Naive B cell (primary cell): ENCODE measurements around the gene GPSM3. TPM values are rescaled to one million over a fixed set of nuclear protein-coding genes. Genes with fewer than 3 reads are reported as not detected.
"Not testable (repeated sequence)": the region's sequence is repeated elsewhere in the genome, so short reads cannot be mapped to it uniquely, and the experiment has no call there.

Experiments used
- ATAC-seq, 2 donors: fragments of 150-1000 bp; cut with Tn5 transposase; 2 replicates each; pipeline ENCODE4 v1.10.0; 2021; ENCODE audit warnings: low read depth in 2 of 2, mild to moderate bottlenecking in 2 of 2, moderate library complexity in 2 of 2
- DNase-seq: peaks from one replicate; pipeline ENCODE4 v3.0.0; 2022
- H3K27ac Mint-ChIP-seq, 6 donors: one replicate each; pipeline ENCODE4 v1.8.0; 2020 to 2022; ENCODE audit warnings: mild to moderate bottlenecking in 6 of 6, mixed read lengths in 6 of 6, moderate library complexity in 5 of 6, inconsistent platforms in 2 of 6
- H3K27me3 Mint-ChIP-seq, 3 donors: one replicate each; pipeline ENCODE4 v1.8.0; 2021 to 2022; ENCODE audit warnings: mixed read lengths in 3 of 3, mild to moderate bottlenecking in 1 of 3
- H3K36me3 Mint-ChIP-seq, 2 donors: one replicate each; pipeline ENCODE4 v1.8.0; 2020 to 2022; ENCODE audit warnings: mixed read lengths in 2 of 2, inconsistent platforms in 1 of 2, mild to moderate bottlenecking in 1 of 2
- H3K4me1 Mint-ChIP-seq, 3 donors: one replicate each; pipeline ENCODE4 v1.8.0; 2020 to 2022; ENCODE audit warnings: mixed read lengths in 3 of 3, inconsistent platforms in 1 of 3, mild to moderate bottlenecking in 1 of 3, moderate library complexity in 1 of 3
- H3K4me3 Mint-ChIP-seq, 8 donors: one replicate each; pipeline ENCODE4 v1.8.0; 2020 to 2022; ENCODE audit warnings: mild to moderate bottlenecking in 8 of 8, mixed read lengths in 8 of 8, moderate library complexity in 8 of 8, inconsistent platforms in 2 of 8
- H3K9me3 Mint-ChIP-seq, 7 donors: one replicate each; pipeline ENCODE4 v1.8.0; 2020 to 2022; ENCODE audit warnings: mixed read lengths in 7 of 7, mild to moderate bottlenecking in 5 of 7, inconsistent platforms in 2 of 7, moderate library complexity in 1 of 7
- polyA plus RNA-seq, 6 donors: library from polyadenylated mRNA; unstranded; fragments of 300-500 nt; fragmentation: Illumina TruSeq; gene quantifications; one replicate each; pipeline ENCODE4 v1.2.3, GENCODE V29; 2021; ENCODE audit warnings: low read depth in 6 of 6

Gene GPSM3
- polyA plus RNA-seq, 6 donors from 2014 or later: 99.0 to 145 (median 125) TPM

- H3K27ac Mint-ChIP-seq: peak overlapping the region in 1 of 6 donors; percentile 47
- ATAC-seq (no peak), DNase-seq (no peak)
- peaks cover 0 to 8% (median 0%) of the 10 kb centered on the region in 7 donors for H3K9me3 Mint-ChIP-seq
- peaks cover 0 to 10% of the 10 kb centered on the region in 2 donors for H3K36me3 Mint-ChIP-seq
- peaks cover 25 to 27% (median 26%) of the 10 kb centered on the region in 3 donors for H3K4me1 Mint-ChIP-seq
- no peak overlapping the region for H3K4me3 Mint-ChIP-seq
- H3K27me3 Mint-ChIP-seq: peaks cover 48 to 70% (median 66%) of the 10 kb centered on the region in 3 donors
These were observed 46.2 kb downstream of the GPSM3 start for GRCh38 chr6:32146287-32146686.

- not testable (repeated sequence) for ATAC-seq, H3K4me3 Mint-ChIP-seq, H3K9me3 Mint-ChIP-seq, DNase-seq
- Mint-ChIP-seq H3K36me3 (peaks cover 0 to 10% of the 10 kb centered on the region in 2 donors), H3K4me1 (peaks cover 13 to 18% (median 15%) of the 10 kb centered on the region in 3 donors), H3K27me3 (peaks cover 40 to 57% (median 52%) of the 10 kb centered on the region in 3 donors), H3K27ac (peak overlapping the region in 1 of 6 donors; percentile 15)
These were observed 48.2 kb downstream of the GPSM3 start for GRCh38 chr6:32144238-32144637.

Other genes starting within 250 kb of the GPSM3 start
- 1 to 10 TPM in 3 of 6 donors, under 1 TPM in 1, not detected in 2; 0.68 to 1.6 (median 1.1) TPM for gene CFB, start 246.5 kb downstream of the GPSM3 start, polyA plus RNA-seq
- 100 to 1,000 TPM in 1 of 6 donors, 10 to 100 TPM in 5; 59.1 to 104 (median 65.3) TPM for gene NELFE, start 233.7 kb downstream of the GPSM3 start, polyA plus RNA-seq
- gene SKIC2, start 233.5 kb downstream of the GPSM3 start, polyA plus RNA-seq: 10 to 100 TPM; 10.7 to 21.0 (median 18.1) TPM
- 10 to 100 TPM; 15.5 to 24.0 (median 20.5) TPM for gene DXO, start 220.5 kb downstream of the GPSM3 start, polyA plus RNA-seq
- under 1 TPM in 3 of 6 donors, not detected in 3; 0.27 to 0.54 (median 0.29) TPM for gene C4A, start 210.6 kb downstream of the GPSM3 start, polyA plus RNA-seq
- 1 to 10 TPM in 1 of 6 donors, under 1 TPM in 1, not detected in 4; 0.60 to 1.0 TPM for gene C4B, start 177.8 kb downstream of the GPSM3 start, polyA plus RNA-seq
- not detected for gene CYP21A2, start 154.2 kb downstream of the GPSM3 start, polyA plus RNA-seq
- gene TNXB, start 83.3 kb downstream of the GPSM3 start, polyA plus RNA-seq: under 1 TPM in 2 of 6 donors, not detected in 4; 0.23 to 0.44 TPM
- gene ATF6B, start 64.4 kb downstream of the GPSM3 start, polyA plus RNA-seq: 10 to 100 TPM; 25.7 to 35.0 (median 32.4) TPM
- gene FKBPL, start 62.4 kb downstream of the GPSM3 start, polyA plus RNA-seq: 1 to 10 TPM in 5 of 6 donors, not detected in 1; 1.0 to 3.4 (median 1.6) TPM
- gene PRRT1, start 40.7 kb downstream of the GPSM3 start, polyA plus RNA-seq: not detected
- gene PPT2, start 38.5 kb downstream of the GPSM3 start, polyA plus RNA-seq: 1 to 10 TPM in 4 of 6 donors, under 1 TPM in 1, not detected in 1; 0.96 to 3.0 (median 2.0) TPM
- not detected for gene EGFL8, start 28.0 kb downstream of the GPSM3 start, polyA plus RNA-seq
- gene AGPAT1, start 16.6 kb downstream of the GPSM3 start, polyA plus RNA-seq: 10 to 100 TPM in 5 of 6 donors, 1 to 10 TPM in 1; 9.1 to 20.6 (median 13.1) TPM
- gene RNF5, start 14.2 kb downstream of the GPSM3 start, polyA plus RNA-seq: 100 to 1,000 TPM in 3 of 6 donors, 10 to 100 TPM in 3; 85.9 to 116 (median 102) TPM
- 1 to 10 TPM in 1 of 6 donors, under 1 TPM in 3, not detected in 2; 0.32 to 1.1 (median 0.63) TPM for gene AGER, start 8.4 kb downstream of the GPSM3 start, polyA plus RNA-seq
- 1 to 10 TPM in 5 of 6 donors, under 1 TPM in 1; 0.64 to 4.0 (median 3.1) TPM for gene PBX2, start 2.4 kb downstream of the GPSM3 start, polyA plus RNA-seq
- 1 to 10 TPM; 5.1 to 10.0 (median 8.4) TPM for gene NOTCH4, start 31.4 kb upstream of the GPSM3 start, polyA plus RNA-seq
- not detected for gene TSBP1, start 179.3 kb upstream of the GPSM3 start, polyA plus RNA-seq
- not detected for gene BTNL2, start 214.5 kb upstream of the GPSM3 start, polyA plus RNA-seq
- gene HLA-DRA, start 247.2 kb upstream of the GPSM3 start, polyA plus RNA-seq: over 10,000 TPM; 10,549 to 17,877 (median 15,091) TPM